GM12874 (cell line): ENCODE data around the gene OR52B6.

Source experiments
- TF ChIP-seq, protein P1 (sequence below): IDR thresholded peaks from 2 replicates; pipeline ENCODE4 v1.5.1; 2011; ENCODE audit warnings: low read depth, mild to moderate bottlenecking, control low read depth, low read length, moderate library complexity; ENCODE audit not compliant: insufficient read depth

OR52B6 gene

DNA sequence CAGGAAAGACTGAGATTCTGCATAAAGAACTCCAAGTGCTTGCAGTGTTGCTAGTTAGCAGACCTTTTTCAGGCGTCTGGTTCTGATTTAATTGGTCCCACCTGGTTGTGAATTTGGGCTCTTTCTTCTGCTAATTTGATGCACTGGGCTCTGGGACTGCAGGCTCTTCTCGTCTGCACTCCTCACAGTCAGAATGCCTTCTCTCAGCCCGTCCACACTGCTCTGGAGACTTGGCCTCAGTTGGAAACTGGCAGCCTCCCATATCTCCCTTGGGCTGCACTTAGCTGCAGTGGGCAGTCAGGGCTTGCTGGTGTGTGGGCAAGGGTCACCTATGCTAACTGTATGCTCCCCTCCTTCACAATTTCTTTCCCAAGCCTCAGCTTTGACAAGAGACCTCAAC lies 17.3 kb downstream of the OR52B6 start:
- TF ChIP-seq, protein P1, sequence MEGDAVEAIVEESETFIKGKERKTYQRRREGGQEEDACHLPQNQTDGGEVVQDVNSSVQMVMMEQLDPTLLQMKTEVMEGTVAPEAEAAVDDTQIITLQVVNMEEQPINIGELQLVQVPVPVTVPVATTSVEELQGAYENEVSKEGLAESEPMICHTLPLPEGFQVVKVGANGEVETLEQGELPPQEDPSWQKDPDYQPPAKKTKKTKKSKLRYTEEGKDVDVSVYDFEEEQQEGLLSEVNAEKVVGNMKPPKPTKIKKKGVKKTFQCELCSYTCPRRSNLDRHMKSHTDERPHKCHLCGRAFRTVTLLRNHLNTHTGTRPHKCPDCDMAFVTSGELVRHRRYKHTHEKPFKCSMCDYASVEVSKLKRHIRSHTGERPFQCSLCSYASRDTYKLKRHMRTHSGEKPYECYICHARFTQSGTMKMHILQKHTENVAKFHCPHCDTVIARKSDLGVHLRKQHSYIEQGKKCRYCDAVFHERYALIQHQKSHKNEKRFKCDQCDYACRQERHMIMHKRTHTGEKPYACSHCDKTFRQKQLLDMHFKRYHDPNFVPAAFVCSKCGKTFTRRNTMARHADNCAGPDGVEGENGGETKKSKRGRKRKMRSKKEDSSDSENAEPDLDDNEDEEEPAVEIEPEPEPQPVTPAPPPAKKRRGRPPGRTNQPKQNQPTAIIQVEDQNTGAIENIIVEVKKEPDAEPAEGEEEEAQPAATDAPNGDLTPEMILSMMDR = no peak

GRCh38 chr11:5600374-5600851 lies 19.7 kb downstream of the OR52B6 start:
- TF ChIP-seq, protein P1 = peak; percentile 86

GRCh38 chr11:5603326-5603725 lies 22.6 kb downstream of the OR52B6 start:
- TF ChIP-seq, protein P1 = no peak

GRCh38 chr11:5604896-5605295 lies 24.2 kb downstream of the OR52B6 start:
- TF ChIP-seq, protein P1 = no peak

GRCh38 chr11:5605849-5606248 lies 25.2 kb downstream of the OR52B6 start:
- TF ChIP-seq, protein P1 = no peak

GRCh38 chr11:5608808-5609207 lies 28.1 kb downstream of the OR52B6 start:
- TF ChIP-seq, protein P1 = no peak

GRCh38 chr11:5610446-5610845 lies 29.8 kb downstream of the OR52B6 start:
- TF ChIP-seq, protein P1 = no peak
